ENCODE data around the gene PRDM1. TPM values are rescaled to one million over a fixed set of nuclear protein-coding genes. Genes with fewer than 3 reads are reported as not detected.

PRDM1 gene
- total and polyA plus RNA-seq, 10 donors = 2.2 to 63.7 (median 42.3) TPM

GRCh38 chr6:106094261-106094963 is 8.3 kb downstream of the PRDM1 start:
- 61 to 67% (median 64%) methylated on average over 7 of the region's 7 CpGs for WGBS, 5 donors
- Histone ChIP-seq H3K4me1 (peaks cover 8 to 96% (median 56%) of the 10 kb centered on the region in 6 donors), H3K9me3 (no peaks in the 10 kb centered on the region), H3K27me3 (replicated peaks in 1 of 7) (peaks cover 0 to 2% (median 0%) of the 10 kb centered on the region in 7 donors), H3K36me3 (peaks cover 0 to 22% (median 0%) of the 10 kb centered on the region in 6 donors), H3K4me3 (peak overlapping the region in 1 of 8 donors; percentile 25), H3K27ac (peak overlapping the region in 7 of 8 donors; percentile 9 to 96 (median 54))
- TF ChIP-seq CTCF (IDR thresholded peaks at IDR 0.05 in 8 of 11, conservative IDR thresholded peaks at IDR 0.05 in 3 of 11) (no peak), POLR2A (IDR thresholded peaks at IDR 0.05) (no peak), POLR2AphosphoS5 (IDR thresholded peaks at IDR 0.05) (peak in 1 of 3 donors; percentile 40)
- intact Hi-C loops (cut with DNase I; ENCODE audit: low total_unique reads) = no loop called here
- DNase-seq = no peak

DNA sequence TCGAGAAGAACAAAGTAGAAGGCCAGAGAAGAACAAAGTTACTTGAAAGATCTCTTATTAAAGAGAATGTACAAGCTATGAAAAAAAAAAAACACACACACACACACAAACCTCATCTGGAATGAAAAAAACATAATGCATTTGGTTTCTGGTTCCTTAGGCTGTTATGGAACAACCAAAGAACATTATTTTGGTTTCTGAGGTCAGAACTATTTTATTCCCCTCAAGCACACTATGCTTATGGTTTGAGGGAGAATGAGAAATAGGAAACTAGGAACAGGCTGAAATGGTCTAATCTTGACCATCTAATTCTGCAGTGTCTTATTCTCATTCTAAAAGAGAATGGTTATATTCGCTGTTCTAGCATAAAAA is 8.8 kb downstream of the PRDM1 start:
- 90 to 97% (median 93%) methylated on average over 2 of the region's 2 CpGs for WGBS, 5 donors
- no peaks in the 10 kb centered on the region for H3K9me3 ChIP-seq
- H3K4me1 ChIP-seq = peaks cover 8 to 96% (median 56%) of the 10 kb centered on the region in 6 donors
- intact Hi-C loops (cut with DNase I; ENCODE audit: low total_unique reads) = no loop called here
- H3K36me3 ChIP-seq = peaks cover 0 to 27% (median 0%) of the 10 kb centered on the region in 6 donors
- no peaks in the 10 kb centered on the region for H3K27me3 ChIP-seq (replicated peaks in 1 of 7)
- peak overlapping the region in 4 of 8 donors; percentile 54 to 96 (median 78) for H3K27ac ChIP-seq
- TF ChIP-seq POLR2AphosphoS5 (IDR thresholded peaks at IDR 0.05) (no peak), CTCF (IDR thresholded peaks at IDR 0.05 in 8 of 11, conservative IDR thresholded peaks at IDR 0.05 in 3 of 11) (no peak), POLR2A (IDR thresholded peaks at IDR 0.05) (no peak)
- no peak for DNase-seq
- H3K4me3 ChIP-seq = peak overlapping the region in 1 of 8 donors; percentile 25

DNA sequence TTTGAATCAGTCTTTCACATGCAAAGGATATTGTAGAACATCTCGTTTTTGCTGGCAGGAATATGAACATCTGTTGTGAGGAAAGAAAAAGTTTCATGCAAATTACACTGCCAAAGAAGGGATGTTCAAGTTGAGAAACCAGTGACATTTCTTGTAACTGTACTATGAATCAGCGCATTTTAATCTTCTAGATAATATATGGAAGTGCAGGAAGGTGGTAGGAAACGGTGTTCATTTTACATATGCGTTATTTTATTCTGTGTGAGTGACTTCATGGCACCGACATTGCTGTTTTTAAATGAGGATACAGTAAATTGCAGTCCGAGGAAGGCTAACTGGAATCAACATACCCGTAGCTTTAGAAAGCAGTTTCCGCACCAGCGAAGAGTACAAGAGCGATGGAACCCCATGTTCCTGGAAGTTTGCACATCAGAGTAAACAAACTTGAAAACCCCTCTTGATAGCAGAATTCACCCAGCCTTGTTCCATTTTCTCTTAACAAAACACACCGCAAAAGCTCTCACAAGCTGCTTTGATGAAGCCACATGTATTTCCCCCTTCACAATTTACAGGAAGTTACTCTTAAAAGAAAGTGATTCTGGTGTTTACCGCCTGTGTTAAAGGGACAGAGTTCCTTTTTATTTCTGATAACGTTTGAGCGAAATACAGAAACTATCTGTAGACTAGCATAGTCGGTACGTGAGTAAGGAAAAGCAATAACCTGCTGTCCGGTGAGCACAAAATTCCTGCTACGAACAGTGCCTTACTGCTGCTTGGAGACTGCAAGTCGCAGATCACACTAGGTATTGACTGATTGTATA is 11.5 kb downstream of the PRDM1 start:
- Histone ChIP-seq H3K9me3 (no peaks in the 10 kb centered on the region), H3K27me3 (replicated peaks in 1 of 7) (no peaks in the 10 kb centered on the region), H3K36me3 (peaks cover 0 to 35% (median 0%) of the 10 kb centered on the region in 6 donors), H3K4me1 (peaks cover 8 to 88% (median 51%) of the 10 kb centered on the region in 6 donors), H3K4me3 (peak overlapping the region; percentile 29 to 72 (median 46)), H3K27ac (peak overlapping the region; percentile 85 to 96 (median 94))
- intact Hi-C loops (cut with DNase I; ENCODE audit: low total_unique reads) = no loop called here
- WGBS, 5 donors = 1 to 2% (median 1%) methylated on average over 19 of the region's 19 CpGs
- DNase-seq = no peak
- TF ChIP-seq POLR2AphosphoS5 (IDR thresholded peaks at IDR 0.05) = peak in 2 of 3 donors; percentile 36 to 79
- TF ChIP-seq POLR2A (IDR thresholded peaks at IDR 0.05) = peak in 1 of 3 donors; percentile 59
- peak in 1 of 11 experiments; percentile 13 for TF ChIP-seq CTCF (IDR thresholded peaks at IDR 0.05 in 8 of 11, conservative IDR thresholded peaks at IDR 0.05 in 3 of 11)
